ENCODE data around the gene CCDC8. TPM values are rescaled to one million over a fixed set of nuclear protein-coding genes. Genes with fewer than 3 reads are reported as not detected.

CCDC8 gene
- total and polyA plus RNA-seq, 2 experiments from 2014 or later = 5.6 to 16.5 TPM

DNA sequence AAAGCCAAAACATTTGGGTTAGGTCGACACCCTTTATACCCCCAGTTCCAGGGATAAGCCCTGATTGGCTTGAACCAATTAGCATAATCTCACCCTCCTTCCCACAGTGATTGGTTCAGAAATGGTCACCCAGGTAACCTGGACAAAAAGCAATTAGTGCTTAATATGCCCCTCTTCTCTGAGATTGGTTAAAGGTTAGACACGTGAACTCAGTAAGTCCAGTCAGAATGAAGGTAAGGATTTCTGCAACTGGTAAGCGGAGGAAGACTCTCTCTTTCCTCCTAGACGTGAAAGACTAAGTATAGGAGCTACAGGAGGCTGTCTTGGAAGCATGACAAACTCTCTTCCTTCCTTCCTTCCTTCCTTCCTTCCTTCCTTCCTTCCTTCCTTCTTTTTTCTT lies 16.6 kb upstream of the CCDC8 start:
- peaks cover 23% of the 10 kb centered on the region for H3K4me1 Mint-ChIP-seq
- H3K27me3 ChIP-seq (ENCODE audit: insufficient read depth) = no peaks in the 10 kb centered on the region
- H3K27ac Mint-ChIP-seq = no peak overlapping the region

More for the DNA sequence above, 16.6 kb upstream of the CCDC8 start:
- H3K27me3 Mint-ChIP-seq (ENCODE audit: insufficient read depth, low read depth, poor library complexity) = peaks cover 13% of the 10 kb centered on the region
- DNase-seq (ENCODE audit: low spot score) (no peak), ATAC-seq (no peak)
- H3K9me2 ChIP-seq (ENCODE audit: insufficient read depth) = no peaks in the 10 kb centered on the region
- H3K4me3 ChIP-seq = no peak overlapping the region
- H4K20me1 ChIP-seq (replicated peaks; ENCODE audit: insufficient read depth) = no peaks in the 10 kb centered on the region
- no peak overlapping the region for H3K27ac ChIP-seq (ENCODE audit: low read depth)
- H3F3A ChIP-seq (replicated peaks; ENCODE audit: low read depth) = no peaks in the 10 kb centered on the region
- no peaks in the 10 kb centered on the region for H3K36me3 Mint-ChIP-seq (ENCODE audit: low read depth)
- no peak overlapping the region for H3K4me2 ChIP-seq
- no peak overlapping the region for H2AFZ ChIP-seq
- TF ChIP-seq EZH2 (IDR thresholded peaks at IDR 0.05; ENCODE audit: low read depth, unreplicated experiment) (no peak), CREB1 (CRISPR knock-in tag; IDR thresholded peaks at IDR 0.05; ENCODE audit: low read depth) (no peak), POLR2AphosphoS5 (IDR thresholded peaks at IDR 0.05; ENCODE audit: low read depth) (no peak), JUNB (IDR thresholded peaks at IDR 0.05; ENCODE audit: unreplicated experiment) (no peak)
- TF ChIP-seq, protein P1, sequence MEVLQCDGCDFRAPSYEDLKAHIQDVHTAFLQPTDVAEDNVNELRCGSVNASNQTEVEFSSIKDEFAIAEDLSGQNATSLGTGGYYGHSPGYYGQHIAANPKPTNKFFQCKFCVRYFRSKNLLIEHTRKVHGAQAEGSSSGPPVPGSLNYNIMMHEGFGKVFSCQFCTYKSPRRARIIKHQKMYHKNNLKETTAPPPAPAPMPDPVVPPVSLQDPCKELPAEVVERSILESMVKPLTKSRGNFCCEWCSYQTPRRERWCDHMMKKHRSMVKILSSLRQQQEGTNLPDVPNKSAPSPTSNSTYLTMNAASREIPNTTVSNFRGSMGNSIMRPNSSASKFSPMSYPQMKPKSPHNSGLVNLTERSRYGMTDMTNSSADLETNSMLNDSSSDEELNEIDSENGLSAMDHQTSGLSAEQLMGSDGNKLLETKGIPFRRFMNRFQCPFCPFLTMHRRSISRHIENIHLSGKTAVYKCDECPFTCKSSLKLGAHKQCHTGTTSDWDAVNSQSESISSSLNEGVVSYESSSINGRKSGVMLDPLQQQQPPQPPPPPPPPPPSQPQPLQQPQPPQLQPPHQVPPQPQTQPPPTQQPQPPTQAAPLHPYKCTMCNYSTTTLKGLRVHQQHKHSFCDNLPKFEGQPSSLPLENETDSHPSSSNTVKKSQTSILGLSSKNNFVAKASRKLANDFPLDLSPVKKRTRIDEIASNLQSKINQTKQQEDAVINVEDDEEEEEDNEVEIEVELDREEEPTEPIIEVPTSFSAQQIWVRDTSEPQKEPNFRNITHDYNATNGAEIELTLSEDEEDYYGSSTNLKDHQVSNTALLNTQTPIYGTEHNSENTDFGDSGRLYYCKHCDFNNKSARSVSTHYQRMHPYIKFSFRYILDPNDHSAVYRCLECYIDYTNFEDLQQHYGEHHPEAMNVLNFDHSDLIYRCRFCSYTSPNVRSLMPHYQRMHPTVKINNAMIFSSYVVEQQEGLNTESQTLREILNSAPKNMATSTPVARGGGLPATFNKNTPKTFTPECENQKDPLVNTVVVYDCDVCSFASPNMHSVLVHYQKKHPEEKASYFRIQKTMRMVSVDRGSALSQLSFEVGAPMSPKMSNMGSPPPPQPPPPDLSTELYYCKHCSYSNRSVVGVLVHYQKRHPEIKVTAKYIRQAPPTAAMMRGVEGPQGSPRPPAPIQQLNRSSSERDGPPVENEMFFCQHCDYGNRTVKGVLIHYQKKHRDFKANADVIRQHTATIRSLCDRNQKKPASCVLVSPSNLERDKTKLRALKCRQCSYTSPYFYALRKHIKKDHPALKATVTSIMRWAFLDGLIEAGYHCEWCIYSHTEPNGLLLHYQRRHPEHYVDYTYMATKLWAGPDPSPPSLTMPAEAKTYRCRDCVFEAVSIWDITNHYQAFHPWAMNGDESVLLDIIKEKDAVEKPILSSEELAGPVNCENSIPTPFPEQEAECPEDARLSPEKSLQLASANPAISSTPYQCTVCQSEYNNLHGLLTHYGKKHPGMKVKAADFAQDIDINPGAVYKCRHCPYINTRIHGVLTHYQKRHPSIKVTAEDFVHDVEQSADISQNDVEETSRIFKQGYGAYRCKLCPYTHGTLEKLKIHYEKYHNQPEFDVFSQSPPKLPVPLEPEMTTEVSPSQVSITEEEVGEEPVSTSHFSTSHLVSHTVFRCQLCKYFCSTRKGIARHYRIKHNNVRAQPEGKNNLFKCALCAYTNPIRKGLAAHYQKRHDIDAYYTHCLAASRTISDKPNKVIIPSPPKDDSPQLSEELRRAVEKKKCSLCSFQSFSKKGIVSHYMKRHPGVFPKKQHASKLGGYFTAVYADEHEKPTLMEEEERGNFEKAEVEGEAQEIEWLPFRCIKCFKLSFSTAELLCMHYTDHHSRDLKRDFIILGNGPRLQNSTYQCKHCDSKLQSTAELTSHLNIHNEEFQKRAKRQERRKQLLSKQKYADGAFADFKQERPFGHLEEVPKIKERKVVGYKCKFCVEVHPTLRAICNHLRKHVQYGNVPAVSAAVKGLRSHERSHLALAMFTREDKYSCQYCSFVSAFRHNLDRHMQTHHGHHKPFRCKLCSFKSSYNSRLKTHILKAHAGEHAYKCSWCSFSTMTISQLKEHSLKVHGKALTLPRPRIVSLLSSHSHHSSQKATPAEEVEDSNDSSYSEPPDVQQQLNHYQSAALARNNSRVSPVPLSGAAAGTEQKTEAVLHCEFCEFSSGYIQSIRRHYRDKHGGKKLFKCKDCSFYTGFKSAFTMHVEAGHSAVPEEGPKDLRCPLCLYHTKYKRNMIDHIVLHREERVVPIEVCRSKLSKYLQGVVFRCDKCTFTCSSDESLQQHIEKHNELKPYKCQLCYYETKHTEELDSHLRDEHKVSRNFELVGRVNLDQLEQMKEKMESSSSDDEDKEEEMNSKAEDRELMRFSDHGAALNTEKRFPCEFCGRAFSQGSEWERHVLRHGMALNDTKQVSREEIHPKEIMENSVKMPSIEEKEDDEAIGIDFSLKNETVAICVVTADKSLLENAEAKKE (CRISPR knock-in tag; IDR thresholded peaks at IDR 0.05) = no peak
- TF ChIP-seq, protein P2, sequence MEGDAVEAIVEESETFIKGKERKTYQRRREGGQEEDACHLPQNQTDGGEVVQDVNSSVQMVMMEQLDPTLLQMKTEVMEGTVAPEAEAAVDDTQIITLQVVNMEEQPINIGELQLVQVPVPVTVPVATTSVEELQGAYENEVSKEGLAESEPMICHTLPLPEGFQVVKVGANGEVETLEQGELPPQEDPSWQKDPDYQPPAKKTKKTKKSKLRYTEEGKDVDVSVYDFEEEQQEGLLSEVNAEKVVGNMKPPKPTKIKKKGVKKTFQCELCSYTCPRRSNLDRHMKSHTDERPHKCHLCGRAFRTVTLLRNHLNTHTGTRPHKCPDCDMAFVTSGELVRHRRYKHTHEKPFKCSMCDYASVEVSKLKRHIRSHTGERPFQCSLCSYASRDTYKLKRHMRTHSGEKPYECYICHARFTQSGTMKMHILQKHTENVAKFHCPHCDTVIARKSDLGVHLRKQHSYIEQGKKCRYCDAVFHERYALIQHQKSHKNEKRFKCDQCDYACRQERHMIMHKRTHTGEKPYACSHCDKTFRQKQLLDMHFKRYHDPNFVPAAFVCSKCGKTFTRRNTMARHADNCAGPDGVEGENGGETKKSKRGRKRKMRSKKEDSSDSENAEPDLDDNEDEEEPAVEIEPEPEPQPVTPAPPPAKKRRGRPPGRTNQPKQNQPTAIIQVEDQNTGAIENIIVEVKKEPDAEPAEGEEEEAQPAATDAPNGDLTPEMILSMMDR (conservative IDR thresholded peaks at IDR 0.05; ENCODE audit: low read depth in 2 of 2) = no peak
- TF ChIP-seq, protein P3, sequence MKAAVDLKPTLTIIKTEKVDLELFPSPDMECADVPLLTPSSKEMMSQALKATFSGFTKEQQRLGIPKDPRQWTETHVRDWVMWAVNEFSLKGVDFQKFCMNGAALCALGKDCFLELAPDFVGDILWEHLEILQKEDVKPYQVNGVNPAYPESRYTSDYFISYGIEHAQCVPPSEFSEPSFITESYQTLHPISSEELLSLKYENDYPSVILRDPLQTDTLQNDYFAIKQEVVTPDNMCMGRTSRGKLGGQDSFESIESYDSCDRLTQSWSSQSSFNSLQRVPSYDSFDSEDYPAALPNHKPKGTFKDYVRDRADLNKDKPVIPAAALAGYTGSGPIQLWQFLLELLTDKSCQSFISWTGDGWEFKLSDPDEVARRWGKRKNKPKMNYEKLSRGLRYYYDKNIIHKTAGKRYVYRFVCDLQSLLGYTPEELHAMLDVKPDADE (IDR thresholded peaks at IDR 0.05) = no peak
- no peaks in the 10 kb centered on the region for H3K9me3 Mint-ChIP-seq
- H3K79me2 ChIP-seq (replicated peaks; ENCODE audit: insufficient read depth) = no peaks in the 10 kb centered on the region
- H3K4me3 Mint-ChIP-seq = no peak overlapping the region
- no peaks in the 10 kb centered on the region for H3K36me3 ChIP-seq (ENCODE audit: insufficient read depth)
- H3K4me1 ChIP-seq (ENCODE audit: insufficient read depth) = peaks cover 11% of the 10 kb centered on the region
